Tibial artery (tissue), 4 donors: ENCODE measurements around the gene ANKS1A.

Experiments
- DNase-seq, 2 donors: peaks; one replicate each; pipeline ENCODE4 v3.0.0-alpha.2; 2019
- H3K27ac ChIP-seq, 2 donors: fragments of 200-600 bp; sonication (generic) in 1 of 2; 1 replicate in 1 of 2; 2 replicates in 1 of 2; pipeline ENCODE4 v1.5.1; 2018 to 2019; ENCODE audit warnings: mild to moderate bottlenecking in 1 of 2
- H3K27me3 ChIP-seq, 2 donors: fragments of 200-600 bp; sonication (generic) in 1 of 2; one replicate each; pipeline versions ENCODE4 v1.5.1 to v1.6.0; 2016 to 2019
- H3K36me3 ChIP-seq, 3 donors: fragments of 200-600 bp; sonication (generic) in 2 of 3; one replicate each; pipeline ENCODE4 v1.5.1; 2016 to 2019; ENCODE audit warnings: mild to moderate bottlenecking in 2 of 3
- H3K4me1 ChIP-seq, 4 donors: fragments of 200-600 bp; sonication (generic) in 2 of 4; 1 replicate in 3 of 4; 2 replicates in 1 of 4; pipeline ENCODE4 v1.5.1; 2016 to 2019
- H3K4me3 ChIP-seq, 2 donors: fragments of 200-600 bp; sonication (generic) in 1 of 2; 1 replicate in 1 of 2; 2 replicates in 1 of 2; pipeline ENCODE4 v1.5.1; 2018 to 2019; ENCODE audit warnings: mild to moderate bottlenecking in 2 of 2
- H3K9me3 ChIP-seq, 3 donors: fragments of 200-600 bp; sonication (generic) in 1 of 3; one replicate each; pipeline ENCODE4 v1.5.1; 2016 to 2019
- intact Hi-C: fragments of 100-400 bp; cut with DNase I; formaldehyde crosslinking; loops from one replicate; pipeline ENCODE4 v1.15.0; 2023; ENCODE audit warnings: low total_unique reads
- TF ChIP-seq, protein P1 (sequence below), 2 experiments: fragments of 200-600 bp in 1 of 2; fragments of 450-650 bp in 1 of 2; IDR thresholded peaks; one replicate each; pipeline ENCODE4 v1.5.1; 2017 to 2019; ENCODE audit warnings: antibody characterized with exemption in 2 of 2, mild to moderate bottlenecking in 1 of 2, moderate library complexity in 1 of 2

The ANKS1A gene

DNA sequence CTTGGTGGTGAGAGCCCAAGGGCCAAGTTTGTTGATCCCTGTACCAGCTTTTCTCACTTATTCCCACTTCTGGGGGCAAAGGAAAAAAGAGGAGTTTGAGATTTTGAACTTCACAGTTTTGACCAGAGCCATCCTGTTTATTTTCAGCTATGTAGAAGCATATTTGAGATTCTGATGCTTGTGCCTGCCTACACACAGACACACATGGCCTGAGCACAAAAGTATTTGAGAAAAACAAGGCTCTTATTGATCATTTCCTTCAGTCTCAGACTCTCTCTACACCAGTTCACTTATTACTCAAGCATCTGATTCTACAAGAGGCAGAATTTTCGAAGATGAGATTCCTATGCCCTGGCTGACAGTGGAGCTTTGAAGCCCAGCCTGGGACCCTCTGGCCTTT lies 151.3 kb downstream of the ANKS1A start:
- H3K36me3 ChIP-seq, result no peaks in the 10 kb centered on the region
- no peak for DNase-seq
- H3K9me3 ChIP-seq, result no peaks in the 10 kb centered on the region
- no peaks in the 10 kb centered on the region for H3K27me3 ChIP-seq
- no peak overlapping the region for H3K4me3 ChIP-seq
- H3K4me1 ChIP-seq, result peaks cover 0 to 86% (median 59%) of the 10 kb centered on the region in 4 donors
- intact Hi-C loops, result no loop called here
- no peak overlapping the region for H3K27ac ChIP-seq
- TF ChIP-seq, protein P1, sequence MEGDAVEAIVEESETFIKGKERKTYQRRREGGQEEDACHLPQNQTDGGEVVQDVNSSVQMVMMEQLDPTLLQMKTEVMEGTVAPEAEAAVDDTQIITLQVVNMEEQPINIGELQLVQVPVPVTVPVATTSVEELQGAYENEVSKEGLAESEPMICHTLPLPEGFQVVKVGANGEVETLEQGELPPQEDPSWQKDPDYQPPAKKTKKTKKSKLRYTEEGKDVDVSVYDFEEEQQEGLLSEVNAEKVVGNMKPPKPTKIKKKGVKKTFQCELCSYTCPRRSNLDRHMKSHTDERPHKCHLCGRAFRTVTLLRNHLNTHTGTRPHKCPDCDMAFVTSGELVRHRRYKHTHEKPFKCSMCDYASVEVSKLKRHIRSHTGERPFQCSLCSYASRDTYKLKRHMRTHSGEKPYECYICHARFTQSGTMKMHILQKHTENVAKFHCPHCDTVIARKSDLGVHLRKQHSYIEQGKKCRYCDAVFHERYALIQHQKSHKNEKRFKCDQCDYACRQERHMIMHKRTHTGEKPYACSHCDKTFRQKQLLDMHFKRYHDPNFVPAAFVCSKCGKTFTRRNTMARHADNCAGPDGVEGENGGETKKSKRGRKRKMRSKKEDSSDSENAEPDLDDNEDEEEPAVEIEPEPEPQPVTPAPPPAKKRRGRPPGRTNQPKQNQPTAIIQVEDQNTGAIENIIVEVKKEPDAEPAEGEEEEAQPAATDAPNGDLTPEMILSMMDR (IDR thresholded peaks at IDR 0.05), result no peak

DNA sequence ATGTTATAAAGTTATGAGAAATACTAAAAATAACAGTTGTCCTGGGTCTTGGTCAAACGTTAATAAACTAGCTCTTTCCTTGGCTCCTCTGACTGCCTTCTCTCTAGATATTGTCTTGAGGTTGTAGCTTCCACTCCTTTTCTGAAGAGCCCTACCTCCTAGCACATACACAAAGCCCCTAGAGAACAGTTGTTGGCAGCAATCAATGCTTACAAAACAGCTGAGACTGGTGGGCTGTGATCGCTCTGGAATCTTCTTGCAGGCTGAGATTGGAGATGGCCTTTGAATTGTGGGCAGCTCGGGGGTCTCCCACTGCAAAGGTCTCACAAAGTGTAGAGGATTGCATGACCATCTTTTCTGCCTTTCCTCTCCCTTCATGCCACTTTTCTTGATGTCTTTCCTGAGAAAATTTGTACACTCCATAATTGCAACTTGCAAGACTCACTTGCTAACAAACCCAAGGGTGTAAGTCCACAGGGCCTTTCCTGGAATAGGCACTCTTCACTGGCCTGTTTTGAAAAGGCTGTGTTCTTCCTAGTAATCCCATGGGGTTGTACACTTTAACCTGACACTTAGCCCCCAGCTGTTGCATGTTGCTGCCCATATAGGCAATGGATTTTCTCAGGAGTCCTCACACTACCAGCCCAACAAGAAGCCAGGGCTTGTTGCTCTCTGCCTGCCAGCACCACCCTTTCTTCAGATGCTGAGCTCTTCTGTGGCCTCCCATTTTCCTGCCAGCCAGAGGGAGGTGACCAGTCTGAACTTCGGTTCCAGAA lies 152.2 kb downstream of the ANKS1A start:
- TF ChIP-seq, protein P1 (IDR thresholded peaks at IDR 0.05), result no peak
- H3K4me3 ChIP-seq, result no peak overlapping the region
- no peaks in the 10 kb centered on the region for H3K9me3 ChIP-seq
- peaks cover 0 to 86% (median 59%) of the 10 kb centered on the region in 4 donors for H3K4me1 ChIP-seq
- DNase-seq, result peak in 1 of 2 donors; percentile 17
- intact Hi-C loops, result no loop called here
- no peaks in the 10 kb centered on the region for H3K36me3 ChIP-seq
- H3K27me3 ChIP-seq, result no peaks in the 10 kb centered on the region
- H3K27ac ChIP-seq, result no peak overlapping the region

DNA sequence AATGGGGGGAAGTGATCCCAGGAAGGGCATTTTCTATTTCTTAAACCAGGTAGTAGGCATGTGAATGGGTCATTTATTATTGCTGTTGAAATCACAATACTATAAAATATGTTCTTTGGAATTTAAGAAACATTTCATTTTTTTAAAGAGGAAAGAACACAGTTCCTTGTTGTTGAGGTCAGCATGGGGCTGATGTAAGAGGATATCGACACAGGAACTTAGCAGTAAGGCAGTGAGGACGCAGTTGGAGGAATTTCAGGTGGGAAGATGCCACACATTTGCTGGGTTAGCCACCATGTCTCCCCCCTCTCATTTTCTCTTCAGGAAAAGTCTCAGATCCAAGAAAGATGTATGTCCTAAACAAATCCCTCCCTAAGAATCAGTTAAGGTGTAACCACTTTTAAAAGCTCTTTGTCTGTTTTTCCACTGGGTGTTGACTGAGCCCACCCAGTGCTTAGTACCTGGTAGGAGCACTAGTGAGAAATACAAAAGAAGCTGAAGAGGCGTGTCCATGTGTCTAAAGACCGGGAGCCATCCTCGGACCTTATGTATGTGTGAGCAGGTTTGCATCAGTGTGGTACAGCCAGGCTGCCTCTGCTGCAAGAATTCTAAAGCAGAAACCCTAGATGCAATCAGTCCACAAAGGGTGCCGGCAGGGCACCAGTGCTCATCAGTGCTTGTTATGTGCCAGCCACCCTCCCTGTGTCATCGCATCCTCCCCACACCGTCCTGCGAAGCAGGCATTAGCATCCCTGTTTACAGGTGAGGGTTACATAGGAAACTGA lies 153.2 kb downstream of the ANKS1A start:
- no peaks in the 10 kb centered on the region for H3K36me3 ChIP-seq
- TF ChIP-seq, protein P1 (IDR thresholded peaks at IDR 0.05), result no peak
- H3K27me3 ChIP-seq, result no peaks in the 10 kb centered on the region
- H3K27ac ChIP-seq, result no peak overlapping the region
- H3K9me3 ChIP-seq, result no peaks in the 10 kb centered on the region
- H3K4me3 ChIP-seq, result no peak overlapping the region
- DNase-seq, result peak; percentile 17 to 37
- peaks cover 0 to 86% (median 59%) of the 10 kb centered on the region in 4 donors for H3K4me1 ChIP-seq
- intact Hi-C loops, result no loop called here

DNA sequence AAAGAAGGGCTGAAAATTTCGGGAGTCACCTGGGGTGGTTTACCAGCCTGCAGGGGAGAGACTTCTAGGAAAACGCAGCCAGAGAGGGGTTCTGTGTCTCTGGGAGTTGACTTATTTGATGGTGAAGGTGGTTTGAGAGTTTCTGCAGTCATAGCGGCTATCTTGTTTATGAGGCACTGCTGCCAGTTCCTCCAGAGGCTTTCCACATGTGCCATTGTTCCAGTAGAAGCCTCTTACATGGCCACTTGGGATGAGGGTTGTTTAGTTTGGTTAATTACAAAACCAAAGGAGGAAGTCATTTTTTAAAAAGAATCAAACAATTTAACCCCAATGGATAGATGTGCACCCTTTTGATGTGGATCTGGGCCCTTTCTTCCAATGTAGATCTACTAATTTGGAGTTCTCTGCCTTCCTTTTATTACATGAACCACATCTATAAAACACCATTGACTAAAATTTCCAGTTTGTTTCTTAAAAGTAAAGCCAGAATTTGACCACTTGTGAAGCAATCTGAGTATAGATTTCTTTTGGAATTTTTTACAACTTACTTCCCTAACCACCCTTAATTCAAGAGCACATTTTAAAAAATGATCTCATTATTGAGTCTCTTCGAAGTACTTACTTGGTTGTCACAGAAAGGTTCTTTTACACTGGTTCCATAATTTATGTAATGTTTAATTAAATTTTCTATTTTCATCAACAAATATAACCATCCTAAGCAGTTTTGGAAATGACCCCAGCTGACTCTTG lies 154.5 kb downstream of the ANKS1A start:
- intact Hi-C loops, result no loop called here
- TF ChIP-seq, protein P1 (IDR thresholded peaks at IDR 0.05), result no peak
- peaks cover 0 to 86% (median 63%) of the 10 kb centered on the region in 4 donors for H3K4me1 ChIP-seq
- no peaks in the 10 kb centered on the region for H3K9me3 ChIP-seq
- peak overlapping the region; percentile 44 to 73 for H3K27ac ChIP-seq
- H3K27me3 ChIP-seq, result no peaks in the 10 kb centered on the region
- H3K36me3 ChIP-seq, result no peaks in the 10 kb centered on the region
- DNase-seq, result no peak
- H3K4me3 ChIP-seq, result no peak overlapping the region

DNA sequence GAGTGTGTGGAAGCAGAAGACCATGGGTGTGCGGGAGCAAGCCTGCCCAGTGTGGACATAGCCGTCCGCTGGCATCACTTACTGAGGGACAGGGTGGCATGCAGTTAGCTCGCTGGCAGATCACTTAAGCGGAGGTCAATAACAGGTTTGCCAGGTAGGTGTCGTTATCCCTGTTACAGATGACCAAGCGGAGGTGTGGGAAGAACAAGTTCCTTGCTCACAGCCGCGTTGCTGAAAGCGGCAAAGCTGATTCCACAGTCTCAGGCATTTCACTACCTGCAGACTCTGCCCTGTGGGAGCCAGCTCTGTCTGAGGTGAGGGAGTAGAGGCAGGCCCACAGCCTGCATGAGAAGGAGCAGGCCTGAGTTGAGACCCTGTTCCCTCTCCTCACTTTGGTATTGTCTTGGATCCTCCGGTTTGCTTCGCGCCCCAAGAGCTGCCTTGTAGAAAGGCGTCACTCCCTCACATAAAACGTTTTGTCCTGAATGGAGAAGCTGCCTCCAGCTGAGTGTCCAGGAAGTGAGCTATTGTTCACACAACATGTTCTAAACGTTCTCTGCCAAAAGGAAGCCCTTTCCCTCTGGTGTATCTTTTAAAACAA lies 155.2 kb downstream of the ANKS1A start:
- Histone ChIP-seq H3K27ac (peak overlapping the region; percentile 44 to 73), H3K4me1 (peaks cover 0 to 91% (median 69%) of the 10 kb centered on the region in 4 donors), H3K27me3 (no peaks in the 10 kb centered on the region), H3K4me3 (no peak overlapping the region), H3K9me3 (no peaks in the 10 kb centered on the region), H3K36me3 (no peaks in the 10 kb centered on the region)
- intact Hi-C loops, result no loop called here
- peak; percentile 39 to 64 for DNase-seq
- TF ChIP-seq, protein P1 (IDR thresholded peaks at IDR 0.05), result no peak
